Measurements from ENCODE around the gene PTPRCAP. TPM values are rescaled to one million over a fixed set of nuclear protein-coding genes. Genes with fewer than 3 reads are reported as not detected.
A peak's percentile ranks its signal among the peaks of the same experiment; 100 is the strongest.
"Not testable (repeated sequence)": the region's sequence is repeated elsewhere in the genome, so short reads cannot be mapped to it uniquely, and the experiment has no call there.

The PTPRCAP gene
- polyA plus RNA-seq (ENCODE audit: insufficient read length) = 0.67 TPM

- no peak for DNase-seq
These were observed at the start of gene PTPRCAP for GRCh38 chr11:67437082-67437808. TSS of gene PTPRCAP (minus strand) at chr11:67437682. CDS start at chr11:67437619, 63 bp downstream.

- no peak for DNase-seq
These were observed 49.2 kb upstream of the PTPRCAP start for GRCh38 chr11:67486481-67487195.

- not testable (repeated sequence) for DNase-seq
These were observed 48.4 kb upstream of the PTPRCAP start for GRCh38 chr11:67485873-67486361.

DNA sequence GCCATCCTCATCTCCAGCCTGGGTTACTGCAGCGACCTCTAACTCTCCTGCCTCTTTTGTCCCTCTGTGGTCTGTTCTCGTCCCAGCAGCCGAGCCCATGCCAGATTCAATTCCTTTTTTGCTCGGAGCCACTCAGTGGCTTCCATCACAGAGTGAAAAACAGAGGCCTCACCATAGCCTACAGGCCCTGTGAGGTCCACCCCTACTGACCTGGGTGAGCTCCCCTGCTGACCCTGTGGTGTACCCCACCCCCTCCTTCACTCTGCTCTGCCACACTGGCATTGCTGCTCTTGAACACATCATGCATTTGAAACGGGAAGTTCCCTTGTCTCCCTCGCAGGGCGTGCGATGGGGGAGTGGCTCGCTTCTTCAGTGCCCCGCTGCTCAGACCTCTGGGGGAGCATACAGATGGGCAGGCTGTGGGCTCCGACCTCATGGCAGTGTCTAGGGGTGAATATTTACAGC is 47.4 kb upstream of the PTPRCAP start:
- no peak for DNase-seq

DNA sequence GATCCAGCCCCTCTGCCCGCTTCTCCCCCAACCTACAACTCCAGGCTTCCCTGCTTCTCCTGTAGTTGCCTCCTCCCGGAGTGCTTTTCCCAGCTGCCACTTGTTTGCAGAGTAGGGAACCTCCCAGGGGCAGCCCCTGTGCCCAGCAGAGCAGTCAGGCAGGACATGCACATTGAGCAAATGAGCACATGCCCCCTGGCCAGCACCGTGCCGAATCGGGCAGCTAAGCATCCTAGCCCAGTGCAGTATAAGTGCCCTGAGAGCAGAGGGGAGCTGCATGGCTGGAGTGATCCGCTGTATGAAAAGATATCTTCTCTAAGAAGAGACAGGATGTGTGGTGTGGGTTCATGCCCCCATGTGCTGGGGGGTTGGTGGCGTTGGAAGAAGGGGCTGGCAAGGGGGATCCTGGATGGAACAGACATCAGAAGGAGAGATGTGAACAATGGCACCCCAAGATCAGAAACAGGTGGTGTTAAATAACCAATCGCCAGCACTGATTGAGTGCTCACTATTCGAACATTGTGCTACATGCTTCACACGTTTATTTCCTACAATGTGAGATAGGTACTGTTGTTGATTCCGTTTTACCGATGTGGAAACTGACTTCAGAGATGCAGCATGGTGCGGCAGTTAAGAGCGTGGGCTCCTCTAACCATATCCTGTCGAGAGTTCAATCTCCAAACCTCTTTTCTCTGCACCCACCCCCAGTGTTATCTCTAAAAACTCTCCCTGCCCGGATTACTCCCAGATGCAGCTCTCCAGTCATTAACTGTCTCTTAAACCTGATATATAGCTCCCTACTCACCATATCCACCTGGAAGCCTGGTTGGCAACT is 46.6 kb upstream of the PTPRCAP start:
- no peak for DNase-seq

DNA sequence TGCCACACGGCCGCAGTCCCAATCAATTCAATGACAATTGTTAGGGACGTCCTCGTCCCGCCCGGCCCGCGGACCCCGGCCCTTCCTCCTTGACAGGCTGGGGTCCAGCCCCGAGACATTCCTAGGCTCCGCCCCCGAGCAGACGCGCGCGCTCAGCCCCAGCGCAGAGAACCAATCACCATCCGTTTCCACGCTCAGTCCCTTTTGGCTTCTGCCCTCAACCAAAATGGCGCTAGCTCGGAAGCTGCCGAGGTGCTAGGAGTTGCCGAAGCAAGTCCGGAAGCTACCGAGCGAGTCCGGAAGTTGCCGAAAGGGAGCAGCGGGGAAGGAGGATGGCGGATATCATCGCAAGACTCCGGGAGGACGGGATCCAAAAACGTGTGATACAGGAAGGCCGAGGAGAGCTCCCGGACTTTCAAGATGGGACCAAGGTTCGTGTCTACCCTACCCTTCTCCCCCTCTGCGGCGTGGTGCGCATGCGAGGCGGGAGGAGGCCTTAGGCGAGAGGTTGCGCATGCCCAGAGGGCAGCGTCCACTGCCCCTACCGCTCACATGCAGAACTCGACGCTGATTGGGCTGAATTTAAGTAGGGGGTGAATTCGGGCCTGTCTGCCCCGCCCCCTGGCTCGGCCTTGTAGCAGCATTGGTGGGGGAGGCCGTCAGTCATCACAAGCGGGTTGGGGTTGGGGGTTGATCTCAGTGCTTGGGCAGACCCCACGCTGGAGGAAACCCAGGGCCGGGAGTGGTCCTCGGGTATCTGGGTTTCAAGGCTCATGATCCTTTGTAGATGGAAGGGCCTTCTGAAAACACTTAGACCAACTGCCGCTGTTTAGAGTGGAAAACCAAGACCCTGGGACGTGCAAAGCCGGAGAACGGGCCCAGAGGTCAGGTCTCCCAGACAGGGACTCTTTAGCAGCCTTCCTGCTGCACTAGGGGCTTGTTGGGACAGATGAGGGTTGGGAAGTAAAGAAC is 45.6 kb upstream of the PTPRCAP start, which contains the start of gene AIP:
TSS of gene AIP (plus strand) at position 200 of the 972 bp plus-strand sequence. CDS start at position 333, 133 bp downstream.
- peak; percentile 98 for DNase-seq

- DNase-seq = no peak
These were observed 44.9 kb upstream of the PTPRCAP start for GRCh38 chr11:67482275-67482826.

DNA sequence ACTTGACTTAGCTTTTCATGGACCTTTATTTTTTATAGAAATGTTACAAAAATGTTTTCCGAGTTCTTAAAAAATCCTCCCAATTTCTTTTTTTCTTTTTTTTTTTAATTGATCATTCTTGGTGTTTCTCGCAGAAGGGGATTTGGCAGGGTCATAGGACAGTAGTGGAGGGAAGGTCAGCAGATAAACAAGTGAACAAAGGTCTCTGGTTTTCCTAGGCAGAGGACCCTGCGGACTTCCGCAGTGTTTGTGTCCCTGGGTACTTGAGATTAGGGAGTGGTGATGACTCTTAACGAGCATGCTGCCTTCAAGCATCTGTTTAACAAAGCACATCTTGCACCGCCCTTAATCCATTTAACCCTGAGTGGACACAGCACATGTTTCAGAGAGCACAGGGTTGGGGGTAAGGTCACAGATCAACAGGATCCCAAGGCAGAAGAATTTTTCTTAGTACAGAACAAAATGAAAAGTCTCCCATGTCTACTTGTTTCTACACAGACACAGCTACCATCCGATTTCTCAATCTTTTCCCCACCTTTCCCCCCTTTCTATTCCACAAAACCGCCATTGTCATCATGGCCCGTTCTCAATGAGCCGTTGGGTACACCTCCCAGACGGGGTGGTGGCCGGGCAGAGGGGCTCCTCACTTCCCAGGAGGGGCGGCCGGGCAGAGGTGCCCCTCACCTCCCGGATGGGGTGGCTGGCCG is 40.0 kb upstream of the PTPRCAP start:
- not testable (repeated sequence) for DNase-seq

DNA sequence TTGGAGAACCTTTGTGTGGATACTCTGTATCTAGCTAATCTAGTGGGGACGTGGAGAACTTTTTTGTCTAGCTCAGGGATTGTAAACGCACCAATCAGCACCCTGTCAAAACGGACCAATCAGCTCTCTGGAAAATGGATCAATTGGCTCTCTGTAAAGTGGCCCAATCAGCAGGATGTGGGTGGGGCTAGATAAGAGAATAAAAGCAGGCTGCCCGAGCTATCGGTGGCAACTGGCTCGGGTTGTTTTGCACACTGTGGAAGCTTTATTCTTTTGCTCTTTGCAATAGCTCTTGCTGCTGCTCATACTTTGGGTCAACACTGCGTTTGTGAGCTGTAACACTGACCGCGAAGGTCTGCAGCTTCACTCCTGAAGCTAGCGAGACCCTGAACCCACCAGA is 39.2 kb upstream of the PTPRCAP start:
- DNase-seq = not testable (repeated sequence)

DNA sequence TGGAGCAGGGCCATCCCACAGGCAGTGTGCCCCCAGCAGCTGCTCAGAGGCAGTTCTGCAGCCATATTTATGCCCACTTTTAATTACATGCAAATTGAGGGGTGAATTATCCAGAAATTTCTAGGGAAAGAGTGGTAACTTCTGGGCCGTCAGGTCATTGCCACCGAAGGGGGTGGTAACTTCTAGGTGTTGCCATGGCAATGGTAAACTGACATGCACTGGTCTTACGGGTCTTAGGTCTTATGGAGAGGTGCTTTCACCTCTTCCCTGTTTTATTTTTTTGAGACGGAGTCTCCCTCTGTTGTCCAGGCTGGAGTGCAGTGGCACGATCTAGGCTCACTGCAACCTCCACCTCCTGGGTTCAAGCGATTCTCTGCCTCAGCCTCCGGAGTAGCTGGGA is 35.4 kb upstream of the PTPRCAP start:
- DNase-seq = no peak

DNA sequence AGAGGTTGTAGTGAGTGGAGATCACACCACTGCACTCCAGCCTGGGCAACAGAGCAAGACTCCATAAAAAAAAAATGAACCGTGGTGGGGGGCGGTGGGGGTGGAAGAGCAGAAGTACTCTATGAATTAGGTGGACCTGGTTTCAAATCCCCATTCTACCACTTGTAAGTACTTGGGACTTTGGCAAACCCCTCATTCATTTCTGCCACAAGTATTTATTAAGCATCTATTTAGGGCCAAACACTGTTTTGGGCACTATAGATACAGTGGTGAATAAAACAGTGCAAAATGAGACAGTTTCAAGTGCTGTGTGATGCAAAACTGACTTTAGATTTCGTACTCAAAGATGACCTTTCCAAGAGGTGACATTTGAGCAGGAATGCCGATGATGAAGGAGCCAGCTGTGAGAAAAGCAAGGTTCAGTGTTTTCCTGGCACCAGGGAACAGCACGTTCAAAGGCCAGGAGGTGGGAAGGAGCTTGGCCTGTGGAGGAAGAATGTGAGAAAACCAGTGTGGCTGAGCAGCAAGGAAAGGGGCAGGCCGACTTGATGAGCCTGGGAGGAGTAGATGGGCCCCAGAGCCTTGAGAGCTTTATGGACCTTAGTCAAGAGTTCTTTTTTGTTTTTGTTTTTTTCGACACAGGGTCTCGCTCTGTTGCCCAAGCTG is 33.0 kb upstream of the PTPRCAP start:
- DNase-seq = no peak

GRCh38 chr11:67469508-67469811 is 32.0 kb upstream of the PTPRCAP start:
- DNase-seq = no peak

DNA sequence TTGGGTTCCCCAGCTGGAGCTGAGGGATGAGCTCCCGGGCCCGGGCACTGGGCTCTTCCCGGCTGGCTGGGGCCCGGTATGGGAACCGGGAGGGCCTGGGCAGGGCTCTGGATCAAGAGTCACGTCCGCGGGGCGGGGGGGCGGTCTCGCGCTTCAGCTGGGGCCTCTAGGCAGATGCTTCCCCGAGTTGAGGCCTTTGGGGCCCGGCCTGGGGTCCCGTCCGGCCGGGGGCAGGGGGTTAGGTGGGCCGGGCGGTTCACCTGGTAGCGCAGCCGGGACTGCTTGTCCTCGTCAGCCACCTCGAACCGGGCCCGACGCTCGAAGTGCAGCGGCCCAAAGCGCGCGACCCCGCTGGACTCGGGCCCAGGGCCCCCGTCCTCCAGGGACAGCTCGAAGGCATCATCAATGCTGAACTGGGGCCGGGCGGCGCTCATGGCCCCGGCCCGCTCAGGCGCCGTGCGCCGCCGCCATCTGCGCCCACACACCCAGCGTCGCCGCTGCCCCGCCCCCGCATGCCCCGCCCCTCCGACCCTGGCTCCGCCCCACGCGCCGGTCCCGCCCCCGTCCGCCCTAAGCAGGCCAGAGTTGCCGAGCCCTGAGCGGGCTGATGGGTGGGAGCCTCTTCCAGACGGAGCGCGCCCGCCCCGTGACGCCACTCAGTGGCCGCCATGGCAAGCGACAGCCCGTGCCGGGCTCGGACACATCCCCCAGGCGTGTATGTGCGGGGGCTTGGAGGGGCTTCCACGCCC is 31.5 kb upstream of the PTPRCAP start, which contains the start of gene TMEM134:
TSS of gene TMEM134 (minus strand) at position 493 of the 749 bp plus-strand sequence. CDS start at position 434, 59 bp downstream.
- DNase-seq = peak; percentile 92

GRCh38 chr11:67468456-67468758 is 30.9 kb upstream of the PTPRCAP start:
- no peak for DNase-seq

DNA sequence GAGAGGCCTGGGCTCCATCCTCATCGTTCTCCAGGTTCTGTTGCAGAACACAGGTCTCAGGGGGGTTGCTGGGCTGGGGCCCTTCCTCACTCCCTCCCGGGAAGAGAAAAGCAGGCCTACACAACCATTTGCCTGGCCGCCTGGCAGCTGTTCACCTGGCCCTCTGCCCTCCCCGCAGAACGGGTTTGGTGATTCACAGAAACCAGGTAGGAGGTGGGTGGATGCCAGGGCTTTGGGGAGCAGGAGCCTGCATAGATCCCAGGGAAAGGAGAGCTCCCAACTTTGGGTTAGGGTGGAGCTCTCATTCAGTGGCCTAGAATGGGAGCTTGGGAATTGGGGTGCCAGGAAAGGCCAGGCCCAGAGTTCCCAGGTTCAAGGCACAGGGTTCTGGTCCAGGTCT is 30.6 kb upstream of the PTPRCAP start:
- no peak for DNase-seq

- DNase-seq = no peak
These were observed 29.7 kb upstream of the PTPRCAP start for GRCh38 chr11:67466962-67467771.

- no peak for DNase-seq
These were observed 28.9 kb upstream of the PTPRCAP start for GRCh38 chr11:67466367-67466766.

GRCh38 chr11:67465530-67465929 is 28.0 kb upstream of the PTPRCAP start:
- not testable (repeated sequence) for DNase-seq

- DNase-seq = no peak
These were observed 27.7 kb upstream of the PTPRCAP start for GRCh38 chr11:67465189-67465510.

Measured in hindlimb muscle (tissue), 1 donor.